ENCODE data around the gene PRIM2.

PRIM2 gene

GRCh38 chr6:57279013-57279412 lies 38.4 kb upstream of the PRIM2 start:
- ATAC-seq, result no peak
- TF ChIP-seq GLIS3 (CRISPR knock-in tag; IDR thresholded peaks at IDR 0.05) (no peak), ZC3H10 (CRISPR knock-in tag; IDR thresholded peaks at IDR 0.05) (no peak), CREB5 (CRISPR knock-in tag; IDR thresholded peaks at IDR 0.05; ENCODE audit: low read depth) (no peak), ZNF565 (CRISPR knock-in tag; conservative IDR thresholded peaks at IDR 0.05; ENCODE audit: low read depth) (no peak), RARB (CRISPR knock-in tag; IDR thresholded peaks at IDR 0.05) (no peak), TOX (CRISPR knock-in tag; IDR thresholded peaks at IDR 0.05; ENCODE audit: borderline replicate concordance) (no peak), PPARA (CRISPR knock-in tag; IDR thresholded peaks at IDR 0.05; ENCODE audit: borderline replicate concordance) (no peak), OSR1 (CRISPR knock-in tag; IDR thresholded peaks at IDR 0.05) (no peak), ZNF8 (CRISPR knock-in tag; IDR thresholded peaks at IDR 0.05) (no peak), SNAI2 (CRISPR knock-in tag; IDR thresholded peaks at IDR 0.05) (no peak), CSDC2 (CRISPR knock-in tag; IDR thresholded peaks at IDR 0.05) (no peak), ARNTL (CRISPR knock-in tag; IDR thresholded peaks at IDR 0.05; ENCODE audit: borderline replicate concordance, low read depth) (no peak), ZFP30 (CRISPR knock-in tag; IDR thresholded peaks at IDR 0.05) (no peak), TCF4 (CRISPR knock-in tag; IDR thresholded peaks at IDR 0.05; ENCODE audit: borderline replicate concordance) (no peak)
- TF ChIP-seq, protein P1, sequence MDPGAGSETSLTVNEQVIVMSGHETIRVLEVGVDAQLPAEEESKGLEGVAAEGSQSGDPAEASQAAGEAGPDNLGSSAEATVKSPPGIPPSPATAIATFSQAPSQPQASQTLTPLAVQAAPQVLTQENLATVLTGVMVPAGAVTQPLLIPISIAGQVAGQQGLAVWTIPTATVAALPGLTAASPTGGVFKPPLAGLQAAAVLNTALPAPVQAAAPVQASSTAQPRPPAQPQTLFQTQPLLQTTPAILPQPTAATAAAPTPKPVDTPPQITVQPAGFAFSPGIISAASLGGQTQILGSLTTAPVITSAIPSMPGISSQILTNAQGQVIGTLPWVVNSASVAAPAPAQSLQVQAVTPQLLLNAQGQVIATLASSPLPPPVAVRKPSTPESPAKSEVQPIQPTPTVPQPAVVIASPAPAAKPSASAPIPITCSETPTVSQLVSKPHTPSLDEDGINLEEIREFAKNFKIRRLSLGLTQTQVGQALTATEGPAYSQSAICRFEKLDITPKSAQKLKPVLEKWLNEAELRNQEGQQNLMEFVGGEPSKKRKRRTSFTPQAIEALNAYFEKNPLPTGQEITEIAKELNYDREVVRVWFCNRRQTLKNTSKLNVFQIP (CRISPR knock-in tag; IDR thresholded peaks at IDR 0.05; ENCODE audit: borderline replicate concordance, low read depth), result no peak
- TF ChIP-seq, protein P2, sequence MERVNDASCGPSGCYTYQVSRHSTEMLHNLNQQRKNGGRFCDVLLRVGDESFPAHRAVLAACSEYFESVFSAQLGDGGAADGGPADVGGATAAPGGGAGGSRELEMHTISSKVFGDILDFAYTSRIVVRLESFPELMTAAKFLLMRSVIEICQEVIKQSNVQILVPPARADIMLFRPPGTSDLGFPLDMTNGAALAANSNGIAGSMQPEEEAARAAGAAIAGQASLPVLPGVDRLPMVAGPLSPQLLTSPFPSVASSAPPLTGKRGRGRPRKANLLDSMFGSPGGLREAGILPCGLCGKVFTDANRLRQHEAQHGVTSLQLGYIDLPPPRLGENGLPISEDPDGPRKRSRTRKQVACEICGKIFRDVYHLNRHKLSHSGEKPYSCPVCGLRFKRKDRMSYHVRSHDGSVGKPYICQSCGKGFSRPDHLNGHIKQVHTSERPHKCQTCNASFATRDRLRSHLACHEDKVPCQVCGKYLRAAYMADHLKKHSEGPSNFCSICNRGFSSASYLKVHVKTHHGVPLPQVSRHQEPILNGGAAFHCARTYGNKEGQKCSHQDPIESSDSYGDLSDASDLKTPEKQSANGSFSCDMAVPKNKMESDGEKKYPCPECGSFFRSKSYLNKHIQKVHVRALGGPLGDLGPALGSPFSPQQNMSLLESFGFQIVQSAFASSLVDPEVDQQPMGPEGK (CRISPR knock-in tag; IDR thresholded peaks at IDR 0.05; ENCODE audit: borderline replicate concordance), result no peak
- TF ChIP-seq, protein P3, sequence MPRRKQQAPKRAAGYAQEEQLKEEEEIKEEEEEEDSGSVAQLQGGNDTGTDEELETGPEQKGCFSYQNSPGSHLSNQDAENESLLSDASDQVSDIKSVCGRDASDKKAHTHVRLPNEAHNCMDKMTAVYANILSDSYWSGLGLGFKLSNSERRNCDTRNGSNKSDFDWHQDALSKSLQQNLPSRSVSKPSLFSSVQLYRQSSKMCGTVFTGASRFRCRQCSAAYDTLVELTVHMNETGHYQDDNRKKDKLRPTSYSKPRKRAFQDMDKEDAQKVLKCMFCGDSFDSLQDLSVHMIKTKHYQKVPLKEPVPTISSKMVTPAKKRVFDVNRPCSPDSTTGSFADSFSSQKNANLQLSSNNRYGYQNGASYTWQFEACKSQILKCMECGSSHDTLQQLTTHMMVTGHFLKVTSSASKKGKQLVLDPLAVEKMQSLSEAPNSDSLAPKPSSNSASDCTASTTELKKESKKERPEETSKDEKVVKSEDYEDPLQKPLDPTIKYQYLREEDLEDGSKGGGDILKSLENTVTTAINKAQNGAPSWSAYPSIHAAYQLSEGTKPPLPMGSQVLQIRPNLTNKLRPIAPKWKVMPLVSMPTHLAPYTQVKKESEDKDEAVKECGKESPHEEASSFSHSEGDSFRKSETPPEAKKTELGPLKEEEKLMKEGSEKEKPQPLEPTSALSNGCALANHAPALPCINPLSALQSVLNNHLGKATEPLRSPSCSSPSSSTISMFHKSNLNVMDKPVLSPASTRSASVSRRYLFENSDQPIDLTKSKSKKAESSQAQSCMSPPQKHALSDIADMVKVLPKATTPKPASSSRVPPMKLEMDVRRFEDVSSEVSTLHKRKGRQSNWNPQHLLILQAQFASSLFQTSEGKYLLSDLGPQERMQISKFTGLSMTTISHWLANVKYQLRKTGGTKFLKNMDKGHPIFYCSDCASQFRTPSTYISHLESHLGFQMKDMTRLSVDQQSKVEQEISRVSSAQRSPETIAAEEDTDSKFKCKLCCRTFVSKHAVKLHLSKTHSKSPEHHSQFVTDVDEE (CRISPR knock-in tag; IDR thresholded peaks at IDR 0.05), result no peak

- no peak for ATAC-seq
- TF ChIP-seq BACH2 (CRISPR knock-in tag; IDR thresholded peaks at IDR 0.05; ENCODE audit: borderline replicate concordance) (no peak), TCF4 (CRISPR knock-in tag; IDR thresholded peaks at IDR 0.05; ENCODE audit: borderline replicate concordance) (no peak), ZNF565 (CRISPR knock-in tag; conservative IDR thresholded peaks at IDR 0.05; ENCODE audit: low read depth) (no peak), CSRNP3 (CRISPR knock-in tag; IDR thresholded peaks at IDR 0.05) (no peak), ISL1 (CRISPR knock-in tag; IDR thresholded peaks at IDR 0.05) (no peak), ZFP30 (CRISPR knock-in tag; IDR thresholded peaks at IDR 0.05) (no peak), SNAI2 (CRISPR knock-in tag; IDR thresholded peaks at IDR 0.05) (no peak), ZNF8 (CRISPR knock-in tag; IDR thresholded peaks at IDR 0.05) (no peak), CSDC2 (CRISPR knock-in tag; IDR thresholded peaks at IDR 0.05) (no peak), CREB5 (CRISPR knock-in tag; IDR thresholded peaks at IDR 0.05; ENCODE audit: low read depth) (no peak), ARNTL (CRISPR knock-in tag; IDR thresholded peaks at IDR 0.05; ENCODE audit: borderline replicate concordance, low read depth) (no peak), ZFP3 (CRISPR knock-in tag; IDR thresholded peaks at IDR 0.05) (no peak), ZC3H10 (CRISPR knock-in tag; IDR thresholded peaks at IDR 0.05) (no peak)
- TF ChIP-seq, protein P1 (CRISPR knock-in tag; IDR thresholded peaks at IDR 0.05; ENCODE audit: borderline replicate concordance, low read depth), result no peak
- TF ChIP-seq, protein P3 (CRISPR knock-in tag; IDR thresholded peaks at IDR 0.05), result no peak
- TF ChIP-seq, protein P2 (CRISPR knock-in tag; IDR thresholded peaks at IDR 0.05; ENCODE audit: borderline replicate concordance), result no peak
Measured at GRCh38 chr6:57283106-57283505, 34.3 kb upstream of the PRIM2 start.
